PC-3 (cell line): ENCODE measurements around the gene GRPEL2. TPM values are rescaled to one million over a fixed set of nuclear protein-coding genes. Genes with fewer than 3 reads are reported as not detected.
A peak's percentile ranks its signal among the peaks of the same experiment; 100 is the strongest.

Experiments used
- ATAC-seq: fragments of 200-7000 bp; cut with Tn5 transposase; 2 replicates; pipeline ENCODE4 v1.9.1; 2020; ENCODE audit warnings: mild to moderate bottlenecking, moderate library complexity
- BruUV-seq: library from RNA; stranded (reverse); fragments of 400-500 nt; replicated peaks from 2 replicates; lab custom pipeline; 2021; lab: Mats Ljungman, UMichigan
- CTCF ChIA-PET: fragments of 300-600 bp; sonication (Branson Sonifier 250); formaldehyde crosslinking; loops from one replicate; lab custom pipeline; 2022; ENCODE audit warnings: antibody characterized with exemption; lab: Charles Lee
- POLR2A ChIA-PET: fragments of 300-600 bp; sonication (Branson Sonifier 250); formaldehyde crosslinking; loops from one replicate; lab custom pipeline; 2022; ENCODE audit warnings: antibody characterized with exemption; ENCODE audit not compliant: unreplicated experiment; lab: Charles Lee
- DNase-seq: peaks from one replicate; pipeline ENCODE4 v3.0.0-alpha.2; 2015
- H2AFZ ChIP-seq: fragments of 300-600 bp; sonication (generic); 2 replicates; pipeline ENCODE4 v1.6.0; 2016; ENCODE audit warnings: antibody characterized with exemption, low read length
- H3F3A ChIP-seq: fragments of 300-600 bp; sonication (generic); one replicate; pipeline ENCODE4 v1.6.0; 2017; ENCODE audit warnings: antibody characterized with exemption, low read length, control low read depth, mild to moderate bottlenecking; ENCODE audit not compliant: unreplicated experiment
- H3K27ac ChIP-seq: fragments of 300-600 bp; sonication (generic); 2 replicates; pipeline ENCODE4 v1.5.1; 2016; ENCODE audit warnings: mild to moderate bottlenecking, low read length
- H3K27me3 ChIP-seq: fragments of 300-600 bp; sonication (generic); 2 replicates; pipeline ENCODE4 v1.6.1; 2016; ENCODE audit warnings: low read length, mixed read lengths
- H3K36me3 ChIP-seq: fragments of 300-600 bp; sonication (generic); 2 replicates; pipeline ENCODE4 v1.6.1; 2016; ENCODE audit warnings: low read depth, mixed run types, low read length, mixed read lengths
- H3K4me1 ChIP-seq: fragments of 300-600 bp; sonication (generic); 2 replicates; pipeline ENCODE4 v1.5.1; 2016; ENCODE audit warnings: low read length; ENCODE audit not compliant: insufficient read depth
- H3K4me2 ChIP-seq: fragments of 300-600 bp; sonication (generic); 2 replicates; pipeline ENCODE4 v1.6.0; 2016; ENCODE audit warnings: low read length
- H3K4me3 ChIP-seq: fragments of 300-600 bp; sonication (generic); 2 replicates; pipeline ENCODE4 v1.5.1; 2016; ENCODE audit warnings: mild to moderate bottlenecking, low read length, mixed read lengths
- H3K79me2 ChIP-seq: fragments of 300-600 bp; sonication (generic); 2 replicates; pipeline ENCODE4 v1.6.1; 2017; ENCODE audit warnings: low read length, mixed read lengths
- H3K9ac ChIP-seq: fragments of 300-600 bp; sonication (generic); 2 replicates; pipeline ENCODE4 v1.6.0; 2016; ENCODE audit warnings: mild to moderate bottlenecking, low read length
- H3K9me2 ChIP-seq: fragments of 300-600 bp; sonication (generic); replicated peaks from 2 replicates; pipeline ENCODE4 v1.6.1; 2016; ENCODE audit warnings: mixed run types, low read length, mixed read lengths
- H3K9me3 ChIP-seq: fragments of 300-600 bp; sonication (generic); 2 replicates; pipeline ENCODE4 v1.6.1; 2016; ENCODE audit warnings: low read length, mixed read lengths
- H4K20me1 ChIP-seq: fragments of 300-600 bp; sonication (generic); 2 replicates; pipeline ENCODE4 v1.6.1; 2016; ENCODE audit warnings: low read length, mixed read lengths
- CTCF ChIP-seq: fragments of 300-600 bp; sonication (generic); conservative IDR thresholded peaks from 2 replicates; pipeline ENCODE4 v1.5.1; 2017; ENCODE audit warnings: antibody characterized with exemption, low read depth, mild to moderate bottlenecking, low read length
- EZH2 ChIP-seq: fragments of 300-600 bp; sonication (generic); IDR thresholded peaks from one replicate; pipeline ENCODE4 v1.6.1; 2017; ENCODE audit warnings: antibody characterized with exemption, mild to moderate bottlenecking, low read length; ENCODE audit not compliant: unreplicated experiment
- EZH2phosphoT487 ChIP-seq: fragments of 300-600 bp; sonication (generic); IDR thresholded peaks from 2 replicates; pipeline ENCODE4 v1.6.1; 2018; ENCODE audit warnings: mild to moderate bottlenecking, antibody characterized with exemption, low read length, borderline replicate concordance
- intact Hi-C: fragments of 100-400 bp; cut with micrococcal nuclease; formaldehyde crosslinking; loops from 2 replicates; pipeline ENCODE4 v1.9.0; 2023
- total RNA-seq: library from RNA; depleted of rRNA; stranded (reverse); fragments of >200 nt; gene quantifications from 2 replicates; pipeline ENCODE4 v1.2.3, GENCODE V29; 2014

GRPEL2 gene
- total RNA-seq, 1 experiment from 2014 or later: 43.8 TPM

GRCh38 chr5:149317281-149318048 lies 27.8 kb upstream of the GRPEL2 start:
- ATAC-seq: peak; percentile 72
- CTCF ChIA-PET: interaction anchor here (0.6 to 1.5 kb wide), 6 partner anchors 28 to 118 kb away, joined by 3 to 15 read pairs (median 4); partner anchors contain the start of genes GRPEL2 and PCYOX1L
- Histone ChIP-seq H3K4me3 (no peak overlapping the region), H3K4me1 (peaks cover 10% of the 10 kb centered on the region), H3K79me2 (no peaks in the 10 kb centered on the region), H3K36me3 (no peaks in the 10 kb centered on the region), H3K9ac (no peak overlapping the region), H3K9me3 (no peaks in the 10 kb centered on the region), H2AFZ (0 out of 2 replicates have a peak overlapping the region, but pooled peaks have one; percentile 0), H3K9me2 (no peaks in the 10 kb centered on the region), H3F3A (no peaks in the 10 kb centered on the region), H4K20me1 (no peaks in the 10 kb centered on the region), H3K27ac (no peak overlapping the region), H3K4me2 (no peak overlapping the region), H3K27me3 (no peaks in the 10 kb centered on the region)
- POLR2A ChIA-PET: interaction anchor here (0.6 kb wide), 1 partner anchor 19 kb away, joined by 3 read pairs; no protein-coding TSS in a partner anchor
- intact Hi-C loops: loop anchor here (1.0 to 2.0 kb wide), 6 partner anchors 29 to 247 kb away; no protein-coding TSS in a partner anchor
- no TSS peak for BruUV-seq
- DNase-seq: peak; percentile 86
- TF ChIP-seq EZH2phosphoT487 (no peak), CTCF (peak; percentile 98), EZH2 (no peak)

- Histone ChIP-seq H3K4me2 (no peak overlapping the region), H2AFZ (no peak overlapping the region), H3K4me3 (no peak overlapping the region), H3K9me3 (no peaks in the 10 kb centered on the region), H3K36me3 (no peaks in the 10 kb centered on the region), H3K79me2 (no peaks in the 10 kb centered on the region), H3K9me2 (no peaks in the 10 kb centered on the region), H3K27ac (no peak overlapping the region), H3F3A (no peaks in the 10 kb centered on the region), H3K27me3 (no peaks in the 10 kb centered on the region), H3K4me1 (peaks cover 10% of the 10 kb centered on the region), H3K9ac (no peak overlapping the region), H4K20me1 (no peaks in the 10 kb centered on the region)
- TF ChIP-seq EZH2phosphoT487: no peak
- TF ChIP-seq CTCF: no peak
- TF ChIP-seq EZH2: no peak
- ChIA-PET POLR2A (no interaction called here), CTCF (no interaction called here)
- no peak for DNase-seq
- BruUV-seq: no TSS peak
- intact Hi-C loops: no loop called here
- ATAC-seq: no peak
Observed at GRCh38 chr5:149319174-149319573, 26.1 kb upstream of the GRPEL2 start.
